Ammon's horn (tissue), 1 donor: Measurements from ENCODE around the gene LEKR1.
A peak's percentile ranks its signal among the peaks of the same experiment; 100 is the strongest.

ENCODE experiments used
- DNase-seq: peaks from one replicate; pipeline ENCODE4 v3.0.0-alpha.2; 2016; ENCODE audit warnings: low spot score

The LEKR1 gene

GRCh38 chr3:157058392-157059071 is 232.4 kb downstream of the LEKR1 start:
- no peak for DNase-seq

- DNase-seq: no peak
Observed at GRCh38 chr3:157059181-157059580, 233.0 kb downstream of the LEKR1 start.

GRCh38 chr3:157059661-157060060 is 233.5 kb downstream of the LEKR1 start:
- DNase-seq: no peak

GRCh38 chr3:157061265-157061664 is 235.1 kb downstream of the LEKR1 start:
- DNase-seq: no peak

GRCh38 chr3:157063469-157063868 is 237.3 kb downstream of the LEKR1 start:
- no peak for DNase-seq

- DNase-seq: peak; percentile 70
Observed at GRCh38 chr3:157063926-157064325, 237.8 kb downstream of the LEKR1 start.

- DNase-seq: peak; percentile 59
Observed at GRCh38 chr3:157064402-157064801, 238.2 kb downstream of the LEKR1 start.

- DNase-seq: no peak
Observed at GRCh38 chr3:157065201-157065600, 239.0 kb downstream of the LEKR1 start.

GRCh38 chr3:157066335-157067098 is 240.4 kb downstream of the LEKR1 start:
- peak; percentile 68 for DNase-seq

GRCh38 chr3:157067114-157067513 is 241.0 kb downstream of the LEKR1 start:
- DNase-seq: no peak

GRCh38 chr3:157069406-157069805 is 243.3 kb downstream of the LEKR1 start:
- DNase-seq: no peak

- DNase-seq: no peak
Observed at GRCh38 chr3:157069846-157070677, 243.9 kb downstream of the LEKR1 start.

GRCh38 chr3:157070678-157070999 is 244.5 kb downstream of the LEKR1 start:
- no peak for DNase-seq

- DNase-seq: no peak
Observed at GRCh38 chr3:157071744-157072525, 245.8 kb downstream of the LEKR1 start.

GRCh38 chr3:157073810-157074209 is 247.7 kb downstream of the LEKR1 start:
- DNase-seq: no peak

GRCh38 chr3:157074490-157074889 is 248.3 kb downstream of the LEKR1 start:
- no peak for DNase-seq

- DNase-seq: no peak
Observed at GRCh38 chr3:157074981-157075380, 248.8 kb downstream of the LEKR1 start.

GRCh38 chr3:157075693-157076420 is 249.7 kb downstream of the LEKR1 start:
- DNase-seq: peak; percentile 44

GRCh38 chr3:157077565-157077991 is 251.4 kb downstream of the LEKR1 start:
- peak; percentile 59 for DNase-seq

- no peak for DNase-seq
Observed at GRCh38 chr3:157078131-157078810, 252.1 kb downstream of the LEKR1 start.

- DNase-seq: no peak
Observed at GRCh38 chr3:157078811-157079185, 252.6 kb downstream of the LEKR1 start.
